Measurements from ENCODE around the gene MAPK8IP2. TPM values are rescaled to one million over a fixed set of nuclear protein-coding genes. Genes with fewer than 3 reads are reported as not detected.

The MAPK8IP2 gene
- total and polyA plus RNA-seq, 2 of the 13 experiments (the other 11 are each of a cell fraction or from before 2014, with no cell fraction given), result 1.3 to 2.6 TPM

DNA sequence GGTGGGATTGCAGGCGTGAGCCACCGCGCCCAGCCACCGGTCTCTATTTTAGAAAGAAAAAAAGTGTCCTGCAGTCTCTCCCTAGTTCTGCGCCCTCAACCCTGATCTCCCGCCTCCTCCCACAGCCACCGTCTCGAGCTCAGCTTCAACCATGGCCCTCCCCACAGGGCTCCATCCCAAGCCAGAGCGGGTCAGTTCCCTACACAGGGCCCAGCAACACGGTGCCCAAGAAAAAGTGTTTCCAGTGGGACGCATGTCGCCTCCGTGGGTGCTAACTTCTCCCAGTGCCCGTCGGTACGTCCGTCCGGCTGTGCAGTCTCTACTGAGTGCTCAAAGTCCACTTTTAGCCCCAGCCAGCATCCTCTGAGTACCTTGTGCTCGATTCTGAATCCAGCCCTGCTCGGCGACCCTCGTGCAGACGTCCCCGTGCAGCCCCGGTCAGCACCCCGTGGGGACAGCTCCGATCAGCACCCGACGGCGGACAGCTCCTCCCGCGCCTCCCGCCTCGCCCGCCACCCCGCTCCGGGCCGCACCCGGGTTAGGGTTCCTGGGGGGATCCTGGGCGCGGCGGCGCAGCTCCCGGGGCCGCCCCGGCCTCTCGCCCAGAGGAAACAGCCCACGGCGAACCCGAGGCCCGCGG, 657 bp upstream of the MAPK8IP2 start (continued):
- 0 out of 2 replicates have a peak, but pooled peaks have one; percentile 79 for TF ChIP-seq ZNF510 (CRISPR knock-in tag; IDR thresholded peaks at IDR 0.05; ENCODE audit: low read depth)
- TF ChIP-seq ZMAT3 (CRISPR knock-in tag; conservative IDR thresholded peaks at IDR 0.05), result peak; percentile 100
- TF ChIP-seq, protein P1, sequence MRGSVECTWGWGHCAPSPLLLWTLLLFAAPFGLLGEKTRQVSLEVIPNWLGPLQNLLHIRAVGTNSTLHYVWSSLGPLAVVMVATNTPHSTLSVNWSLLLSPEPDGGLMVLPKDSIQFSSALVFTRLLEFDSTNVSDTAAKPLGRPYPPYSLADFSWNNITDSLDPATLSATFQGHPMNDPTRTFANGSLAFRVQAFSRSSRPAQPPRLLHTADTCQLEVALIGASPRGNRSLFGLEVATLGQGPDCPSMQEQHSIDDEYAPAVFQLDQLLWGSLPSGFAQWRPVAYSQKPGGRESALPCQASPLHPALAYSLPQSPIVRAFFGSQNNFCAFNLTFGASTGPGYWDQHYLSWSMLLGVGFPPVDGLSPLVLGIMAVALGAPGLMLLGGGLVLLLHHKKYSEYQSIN (CRISPR knock-in tag; IDR thresholded peaks at IDR 0.05; ENCODE audit: borderline replicate concordance), result peak; percentile 96
- peak; percentile 86; the same call in 1 of the 2 replicates for TF ChIP-seq ZBTB21 (CRISPR knock-in tag; IDR thresholded peaks at IDR 0.05)
- no peak for TF ChIP-seq HNRNPUL1 (IDR thresholded peaks at IDR 0.05; ENCODE audit: low read depth, low read length)
- TF ChIP-seq TCF7L2 (IDR thresholded peaks at IDR 0.05; ENCODE audit: low read depth, low read length), result no peak
- TF ChIP-seq NR2F2 (IDR thresholded peaks at IDR 0.05; ENCODE audit: borderline replicate concordance, low read depth), result no peak
- no peak for TF ChIP-seq POGZ (CRISPR knock-in tag; IDR thresholded peaks at IDR 0.05)
- no peak for TF ChIP-seq GABPA (IDR thresholded peaks at IDR 0.05; ENCODE audit: low read depth, low read length)
- TF ChIP-seq GABPA (CRISPR knock-in tag; IDR thresholded peaks at IDR 0.05; ENCODE audit: low read depth), result 0 out of 2 replicates have a peak, but pooled peaks have one; percentile 22
- TF ChIP-seq ZNF780A (CRISPR knock-in tag; IDR thresholded peaks at IDR 0.05), result peak; percentile 99
- TF ChIP-seq ZNF577 (CRISPR knock-in tag; IDR thresholded peaks at IDR 0.05; ENCODE audit: borderline replicate concordance, low read depth), result no peak
- TF ChIP-seq, protein P2, sequence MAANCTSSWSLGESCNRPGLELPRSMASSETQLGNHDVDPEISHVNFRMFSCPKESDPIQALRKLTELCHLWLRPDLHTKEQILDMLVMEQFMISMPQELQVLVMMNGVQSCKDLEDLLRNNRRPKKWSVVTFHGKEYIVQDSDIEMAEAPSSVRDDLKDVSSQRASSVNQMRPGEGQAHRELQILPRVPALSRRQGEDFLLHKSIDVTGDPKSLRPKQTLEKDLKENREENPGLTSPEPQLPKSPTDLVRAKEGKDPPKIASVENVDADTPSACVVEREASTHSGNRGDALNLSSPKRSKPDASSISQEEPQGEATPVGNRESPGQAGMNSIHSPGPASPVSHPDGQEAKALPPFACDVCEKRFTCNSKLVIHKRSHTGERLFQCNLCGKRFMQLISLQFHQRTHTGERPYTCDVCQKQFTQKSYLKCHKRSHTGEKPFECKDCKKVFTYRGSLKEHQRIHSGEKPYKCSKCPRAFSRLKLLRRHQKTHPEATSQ (CRISPR knock-in tag; IDR thresholded peaks at IDR 0.05; ENCODE audit: borderline replicate concordance), result peak; percentile 64; the same call in 1 of the 2 replicates
- no peak for TF ChIP-seq ATM (IDR thresholded peaks at IDR 0.05; ENCODE audit: borderline replicate concordance)
- peak; percentile 80 for TF ChIP-seq ZNF788 (CRISPR knock-in tag; IDR thresholded peaks at IDR 0.05; ENCODE audit: borderline replicate concordance)
- TF ChIP-seq, protein P3, sequence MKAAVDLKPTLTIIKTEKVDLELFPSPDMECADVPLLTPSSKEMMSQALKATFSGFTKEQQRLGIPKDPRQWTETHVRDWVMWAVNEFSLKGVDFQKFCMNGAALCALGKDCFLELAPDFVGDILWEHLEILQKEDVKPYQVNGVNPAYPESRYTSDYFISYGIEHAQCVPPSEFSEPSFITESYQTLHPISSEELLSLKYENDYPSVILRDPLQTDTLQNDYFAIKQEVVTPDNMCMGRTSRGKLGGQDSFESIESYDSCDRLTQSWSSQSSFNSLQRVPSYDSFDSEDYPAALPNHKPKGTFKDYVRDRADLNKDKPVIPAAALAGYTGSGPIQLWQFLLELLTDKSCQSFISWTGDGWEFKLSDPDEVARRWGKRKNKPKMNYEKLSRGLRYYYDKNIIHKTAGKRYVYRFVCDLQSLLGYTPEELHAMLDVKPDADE (CRISPR knock-in tag; IDR thresholded peaks at IDR 0.05), result peak; percentile 99
- TF ChIP-seq, protein P4, sequence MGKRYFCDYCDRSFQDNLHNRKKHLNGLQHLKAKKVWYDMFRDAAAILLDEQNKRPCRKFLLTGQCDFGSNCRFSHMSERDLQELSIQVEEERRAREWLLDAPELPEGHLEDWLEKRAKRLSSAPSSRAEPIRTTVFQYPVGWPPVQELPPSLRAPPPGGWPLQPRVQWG (CRISPR knock-in tag; IDR thresholded peaks at IDR 0.05; ENCODE audit: borderline replicate concordance, low read depth), result no peak; the same call in 1 of the 2 replicates
- TF ChIP-seq, protein P5, sequence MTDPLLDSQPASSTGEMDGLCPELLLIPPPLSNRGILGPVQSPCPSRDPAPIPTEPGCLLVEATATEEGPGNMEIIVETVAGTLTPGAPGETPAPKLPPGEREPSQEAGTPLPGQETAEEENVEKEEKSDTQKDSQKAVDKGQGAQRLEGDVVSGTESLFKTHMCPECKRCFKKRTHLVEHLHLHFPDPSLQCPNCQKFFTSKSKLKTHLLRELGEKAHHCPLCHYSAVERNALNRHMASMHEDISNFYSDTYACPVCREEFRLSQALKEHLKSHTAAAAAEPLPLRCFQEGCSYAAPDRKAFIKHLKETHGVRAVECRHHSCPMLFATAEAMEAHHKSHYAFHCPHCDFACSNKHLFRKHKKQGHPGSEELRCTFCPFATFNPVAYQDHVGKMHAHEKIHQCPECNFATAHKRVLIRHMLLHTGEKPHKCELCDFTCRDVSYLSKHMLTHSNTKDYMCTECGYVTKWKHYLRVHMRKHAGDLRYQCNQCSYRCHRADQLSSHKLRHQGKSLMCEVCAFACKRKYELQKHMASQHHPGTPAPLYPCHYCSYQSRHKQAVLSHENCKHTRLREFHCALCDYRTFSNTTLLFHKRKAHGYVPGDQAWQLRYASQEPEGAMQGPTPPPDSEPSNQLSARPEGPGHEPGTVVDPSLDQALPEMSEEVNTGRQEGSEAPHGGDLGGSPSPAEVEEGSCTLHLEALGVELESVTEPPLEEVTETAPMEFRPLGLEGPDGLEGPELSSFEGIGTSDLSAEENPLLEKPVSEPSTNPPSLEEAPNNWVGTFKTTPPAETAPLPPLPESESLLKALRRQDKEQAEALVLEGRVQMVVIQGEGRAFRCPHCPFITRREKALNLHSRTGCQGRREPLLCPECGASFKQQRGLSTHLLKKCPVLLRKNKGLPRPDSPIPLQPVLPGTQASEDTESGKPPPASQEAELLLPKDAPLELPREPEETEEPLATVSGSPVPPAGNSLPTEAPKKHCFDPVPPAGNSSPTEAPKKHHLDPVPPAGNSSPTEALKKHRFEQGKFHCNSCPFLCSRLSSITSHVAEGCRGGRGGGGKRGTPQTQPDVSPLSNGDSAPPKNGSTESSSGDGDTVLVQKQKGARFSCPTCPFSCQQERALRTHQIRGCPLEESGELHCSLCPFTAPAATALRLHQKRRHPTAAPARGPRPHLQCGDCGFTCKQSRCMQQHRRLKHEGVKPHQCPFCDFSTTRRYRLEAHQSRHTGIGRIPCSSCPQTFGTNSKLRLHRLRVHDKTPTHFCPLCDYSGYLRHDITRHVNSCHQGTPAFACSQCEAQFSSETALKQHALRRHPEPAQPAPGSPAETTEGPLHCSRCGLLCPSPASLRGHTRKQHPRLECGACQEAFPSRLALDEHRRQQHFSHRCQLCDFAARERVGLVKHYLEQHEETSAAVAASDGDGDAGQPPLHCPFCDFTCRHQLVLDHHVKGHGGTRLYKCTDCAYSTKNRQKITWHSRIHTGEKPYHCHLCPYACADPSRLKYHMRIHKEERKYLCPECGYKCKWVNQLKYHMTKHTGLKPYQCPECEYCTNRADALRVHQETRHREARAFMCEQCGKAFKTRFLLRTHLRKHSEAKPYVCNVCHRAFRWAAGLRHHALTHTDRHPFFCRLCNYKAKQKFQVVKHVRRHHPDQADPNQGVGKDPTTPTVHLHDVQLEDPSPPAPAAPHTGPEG (CRISPR knock-in tag; IDR thresholded peaks at IDR 0.05), result peak; percentile 96
- 0 out of 2 replicates have a peak, but pooled peaks have one; percentile 65 for TF ChIP-seq ZNF556 (CRISPR knock-in tag; IDR thresholded peaks at IDR 0.05; ENCODE audit: borderline replicate concordance)
